WTC11 (cell line): Measurements from ENCODE around the gene XIRP2. TPM values are rescaled to one million over a fixed set of nuclear protein-coding genes. Genes with fewer than 3 reads are reported as not detected.

Experiments
- ATAC-seq: fragments of 200-7000 bp; cut with Tn5 transposase; 2 replicates; pipeline ENCODE4 v1.10.0; 2021; ENCODE audit warnings: mild to moderate bottlenecking, moderate library complexity
- CTCF ChIA-PET: fragments of 300-600 bp; sonication (Branson Sonifier 250); formaldehyde crosslinking; loops from one replicate; lab custom pipeline; 2021; ENCODE audit warnings: antibody characterized with exemption; lab: Charles Lee
- POLR2A ChIA-PET: fragments of 350-600 bp; sonication (Branson Sonifier 250); formaldehyde crosslinking; loops from one replicate; lab custom pipeline; 2021; ENCODE audit warnings: antibody characterized with exemption; lab: Charles Lee
- DNase-seq: peaks from one replicate; pipeline ENCODE4 v3.0.0; 2021; ENCODE audit warnings: low spot score
- H3K27ac Mint-ChIP-seq: 2 replicates; pipeline ENCODE4 v1.8.0; 2021; ENCODE audit warnings: mixed read lengths
- H3K27me3 Mint-ChIP-seq: 2 replicates; pipeline ENCODE4 v1.8.0; 2021; ENCODE audit warnings: low read depth, mild to moderate bottlenecking, moderate library complexity, mixed read lengths
- H3K36me3 Mint-ChIP-seq: 2 replicates; pipeline ENCODE4 v1.8.0; 2021; ENCODE audit warnings: mixed read lengths
- H3K4me1 Mint-ChIP-seq: 2 replicates; pipeline ENCODE4 v1.8.0; 2022; ENCODE audit warnings: mixed read lengths
- H3K4me3 Mint-ChIP-seq: 2 replicates; pipeline ENCODE4 v1.8.0; 2021; ENCODE audit warnings: mild to moderate bottlenecking, moderate library complexity, mixed read lengths
- H3K9me3 Mint-ChIP-seq: 2 replicates; pipeline ENCODE4 v1.8.0; 2021; ENCODE audit warnings: mixed read lengths
- AR ChIP-seq: fragments of 250-450 bp; sonication (Bioruptor Pico); IDR thresholded peaks from 2 replicates; pipeline ENCODE4 v1.9.0; 2021; ENCODE audit warnings: mild to moderate bottlenecking
- ATF1 ChIP-seq: sonication (generic); formaldehyde crosslinking; IDR thresholded peaks from 2 replicates; pipeline ENCODE4 v1.8.1; 2023; ENCODE audit warnings: mild to moderate bottlenecking, moderate library complexity, missing genetic modification reagents
- CREB1 ChIP-seq: sonication (generic); formaldehyde crosslinking; IDR thresholded peaks from 2 replicates; pipeline ENCODE4 v1.8.0; 2023; ENCODE audit warnings: mild to moderate bottlenecking, missing genetic modification reagents
- CREM ChIP-seq: sonication (generic); formaldehyde crosslinking; IDR thresholded peaks from 2 replicates; pipeline ENCODE4 v1.8.1; 2022; ENCODE audit warnings: mild to moderate bottlenecking, missing genetic modification reagents, moderate library complexity
- ELF4 ChIP-seq: sonication (generic); formaldehyde crosslinking; IDR thresholded peaks from 2 replicates; pipeline ENCODE4 v1.8.1; 2022; ENCODE audit warnings: low read depth, mild to moderate bottlenecking, moderate library complexity, missing genetic modification reagents
- GABPB1 ChIP-seq: sonication (generic); formaldehyde crosslinking; IDR thresholded peaks from 2 replicates; pipeline ENCODE4 v1.8.1; 2023; ENCODE audit warnings: mild to moderate bottlenecking, missing genetic modification reagents
- GRHL2 ChIP-seq: fragments of 250-450 bp; sonication (Bioruptor Pico); IDR thresholded peaks from 2 replicates; pipeline ENCODE4 v1.8.0; 2022; ENCODE audit warnings: mild to moderate bottlenecking, moderate library complexity; ENCODE audit not compliant: insufficient replicate concordance, severe bottlenecking
- GTF2I ChIP-seq: fragments of 250-450 bp; sonication (Bioruptor Pico); conservative IDR thresholded peaks from 2 replicates; pipeline ENCODE4 v1.4.0; 2021; ENCODE audit warnings: mild to moderate bottlenecking
- IRF2 ChIP-seq: sonication (generic); formaldehyde crosslinking; IDR thresholded peaks from 2 replicates; pipeline ENCODE4 v1.8.0; 2022; ENCODE audit warnings: low read depth, missing genetic modification reagents, borderline replicate concordance
- MXD4 ChIP-seq: fragments of 250-450 bp; sonication (Bioruptor Pico); IDR thresholded peaks from 2 replicates; pipeline ENCODE4 v1.8.0; 2021; ENCODE audit warnings: mild to moderate bottlenecking, moderate library complexity, borderline replicate concordance
- MYBL2 ChIP-seq: sonication (generic); formaldehyde crosslinking; IDR thresholded peaks from 2 replicates; pipeline ENCODE4 v1.8.1; 2023; ENCODE audit warnings: mild to moderate bottlenecking, moderate library complexity, missing genetic modification reagents
- NFATC4 ChIP-seq: fragments of 250-450 bp; sonication (Bioruptor Pico); IDR thresholded peaks from 2 replicates; pipeline ENCODE4 v1.9.0; 2021; ENCODE audit warnings: mild to moderate bottlenecking
- NR1H2 ChIP-seq: sonication (generic); formaldehyde crosslinking; IDR thresholded peaks from 2 replicates; pipeline ENCODE4 v1.9.0; 2021; ENCODE audit warnings: mild to moderate bottlenecking, moderate library complexity, missing genetic modification reagents
- NR3C1 ChIP-seq: sonication (generic); formaldehyde crosslinking; conservative IDR thresholded peaks from 2 replicates; pipeline ENCODE4 v1.8.1; 2023; ENCODE audit warnings: low read depth, mild to moderate bottlenecking, missing genetic modification reagents
- RORB ChIP-seq: fragments of 250-450 bp; sonication (Bioruptor Pico); IDR thresholded peaks from 2 replicates; pipeline ENCODE4 v1.9.0; 2021; ENCODE audit warnings: mild to moderate bottlenecking
- SMAD3 ChIP-seq: sonication (generic); formaldehyde crosslinking; IDR thresholded peaks from 2 replicates; pipeline ENCODE4 v1.8.0; 2022; ENCODE audit warnings: missing genetic modification reagents, mild to moderate bottlenecking, borderline replicate concordance
- TCF7 ChIP-seq: sonication (generic); formaldehyde crosslinking; IDR thresholded peaks from 2 replicates; pipeline ENCODE4 v1.8.0; 2022; ENCODE audit warnings: mild to moderate bottlenecking, low read depth, missing genetic modification reagents, moderate library complexity
- TEAD1 ChIP-seq: sonication (generic); formaldehyde crosslinking; IDR thresholded peaks from 2 replicates; pipeline ENCODE4 v1.8.0; 2022; ENCODE audit warnings: mild to moderate bottlenecking, missing genetic modification reagents
- TEAD4 ChIP-seq: sonication (generic); formaldehyde crosslinking; IDR thresholded peaks from 2 replicates; pipeline ENCODE4 v1.8.0; 2022; ENCODE audit warnings: mild to moderate bottlenecking, missing genetic modification reagents
- ZNF121 ChIP-seq: sonication (generic); formaldehyde crosslinking; IDR thresholded peaks from 2 replicates; pipeline ENCODE4 v1.8.0; 2023; ENCODE audit warnings: missing genetic modification reagents
- ZNF263 ChIP-seq: sonication (generic); formaldehyde crosslinking; IDR thresholded peaks from 2 replicates; pipeline ENCODE4 v1.8.1; 2022; ENCODE audit warnings: low read depth, mild to moderate bottlenecking, moderate library complexity, missing genetic modification reagents
- ZNF317 ChIP-seq: sonication (generic); formaldehyde crosslinking; IDR thresholded peaks from 2 replicates; pipeline ENCODE4 v1.8.1; 2023; ENCODE audit warnings: low read depth, mild to moderate bottlenecking, moderate library complexity, missing genetic modification reagents, borderline replicate concordance
- ZNF416 ChIP-seq: fragments of 250-450 bp; sonication (Bioruptor Pico); IDR thresholded peaks from 2 replicates; pipeline ENCODE4 v1.9.0; 2021; ENCODE audit warnings: mild to moderate bottlenecking, inconsistent platforms
- total RNA-seq: library from RNA; stranded (reverse); gene quantifications from 3 replicates; pipeline ENCODE4 v1.2.3, GENCODE V29; 2021
- TF ChIP-seq, protein P1 (sequence below): sonication (generic); formaldehyde crosslinking; IDR thresholded peaks from 2 replicates; pipeline ENCODE4 v1.8.0; 2023; ENCODE audit warnings: mild to moderate bottlenecking, missing genetic modification reagents
- TF ChIP-seq, protein P2 (sequence below): sonication (generic); formaldehyde crosslinking; IDR thresholded peaks from 2 replicates; pipeline ENCODE4 v1.8.1; 2022; ENCODE audit warnings: low read depth, mild to moderate bottlenecking, moderate library complexity, missing genetic modification reagents, borderline replicate concordance
- TF ChIP-seq, protein P3 (sequence below): sonication (generic); formaldehyde crosslinking; IDR thresholded peaks from 2 replicates; pipeline ENCODE4 v1.8.0; 2022; ENCODE audit warnings: mild to moderate bottlenecking, missing genetic modification reagents
- TF ChIP-seq, protein P4 (sequence below): fragments of 250-450 bp; sonication (Bioruptor Pico); IDR thresholded peaks from 2 replicates; pipeline ENCODE4 v1.9.0; 2021; ENCODE audit warnings: moderate library complexity, mild to moderate bottlenecking, inconsistent platforms, borderline replicate concordance

Gene XIRP2
- total RNA-seq, 1 experiment from 2014 or later, result 0.87 TPM

DNA sequence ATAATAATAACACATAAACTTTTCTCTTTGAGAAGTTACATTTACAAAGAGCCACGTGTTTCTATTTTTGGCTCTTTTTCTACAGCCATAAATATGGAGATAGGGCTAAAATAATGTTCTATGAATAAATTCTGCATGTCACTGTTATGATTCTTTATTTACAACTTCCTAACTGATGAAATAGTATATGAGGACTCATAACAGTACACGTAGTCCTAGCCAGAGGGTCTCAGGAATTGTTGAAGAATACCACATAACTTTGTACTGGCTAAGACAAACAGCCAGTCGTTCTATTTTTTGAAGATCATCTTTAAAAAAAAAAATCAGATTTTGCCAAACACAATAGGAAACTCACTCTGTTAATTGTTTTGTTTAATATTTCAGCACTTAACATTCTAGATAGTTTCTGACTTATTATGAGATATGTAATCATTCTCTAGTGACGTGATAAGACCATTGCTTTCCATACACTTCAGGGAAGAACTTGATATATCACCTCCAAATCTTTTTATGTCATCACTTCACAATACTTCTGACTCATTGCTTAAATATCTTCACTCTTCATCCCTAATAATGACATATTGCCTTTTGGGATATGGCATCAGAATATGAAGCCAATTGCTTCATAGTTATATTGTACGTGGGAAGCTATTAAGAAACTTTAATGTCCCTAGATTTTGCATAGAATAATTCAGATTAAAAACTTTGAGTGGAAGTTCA lies 256.1 kb downstream of the XIRP2 start (continued):
- TF ChIP-seq SMAD3 (CRISPR knock-in tag) (no peak), RORB (CRISPR knock-in tag) (no peak), TCF7 (CRISPR knock-in tag) (no peak), ATF1 (CRISPR knock-in tag) (no peak), ZNF317 (CRISPR knock-in tag) (no peak), AR (CRISPR knock-in tag) (no peak)

- Mint-ChIP-seq H3K9me3 (no peaks in the 10 kb centered on the region), H3K4me1 (peaks cover 5% of the 10 kb centered on the region), H3K27ac (no peak overlapping the region), H3K4me3 (no peak overlapping the region), H3K27me3 (no peaks in the 10 kb centered on the region), H3K36me3 (no peaks in the 10 kb centered on the region)
- TF ChIP-seq GTF2I (CRISPR knock-in tag) (no peak), NR3C1 (CRISPR knock-in tag) (no peak), ZNF121 (no peak), CREB1 (CRISPR knock-in tag) (no peak), NFATC4 (no peak), IRF2 (CRISPR knock-in tag) (no peak)
- TF ChIP-seq, protein P1, sequence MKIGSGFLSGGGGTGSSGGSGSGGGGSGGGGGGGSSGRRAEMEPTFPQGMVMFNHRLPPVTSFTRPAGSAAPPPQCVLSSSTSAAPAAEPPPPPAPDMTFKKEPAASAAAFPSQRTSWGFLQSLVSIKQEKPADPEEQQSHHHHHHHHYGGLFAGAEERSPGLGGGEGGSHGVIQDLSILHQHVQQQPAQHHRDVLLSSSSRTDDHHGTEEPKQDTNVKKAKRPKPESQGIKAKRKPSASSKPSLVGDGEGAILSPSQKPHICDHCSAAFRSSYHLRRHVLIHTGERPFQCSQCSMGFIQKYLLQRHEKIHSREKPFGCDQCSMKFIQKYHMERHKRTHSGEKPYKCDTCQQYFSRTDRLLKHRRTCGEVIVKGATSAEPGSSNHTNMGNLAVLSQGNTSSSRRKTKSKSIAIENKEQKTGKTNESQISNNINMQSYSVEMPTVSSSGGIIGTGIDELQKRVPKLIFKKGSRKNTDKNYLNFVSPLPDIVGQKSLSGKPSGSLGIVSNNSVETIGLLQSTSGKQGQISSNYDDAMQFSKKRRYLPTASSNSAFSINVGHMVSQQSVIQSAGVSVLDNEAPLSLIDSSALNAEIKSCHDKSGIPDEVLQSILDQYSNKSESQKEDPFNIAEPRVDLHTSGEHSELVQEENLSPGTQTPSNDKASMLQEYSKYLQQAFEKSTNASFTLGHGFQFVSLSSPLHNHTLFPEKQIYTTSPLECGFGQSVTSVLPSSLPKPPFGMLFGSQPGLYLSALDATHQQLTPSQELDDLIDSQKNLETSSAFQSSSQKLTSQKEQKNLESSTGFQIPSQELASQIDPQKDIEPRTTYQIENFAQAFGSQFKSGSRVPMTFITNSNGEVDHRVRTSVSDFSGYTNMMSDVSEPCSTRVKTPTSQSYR (CRISPR knock-in tag), result no peak
- CTCF ChIA-PET, result no interaction called here
- DNase-seq (no peak), ATAC-seq (no peak)
- POLR2A ChIA-PET, result no interaction called here
These were observed 259.1 kb downstream of the XIRP2 start for GRCh38 chr2:167147271-167147941.

- H3K9me3 Mint-ChIP-seq, result no peaks in the 10 kb centered on the region
- H3K36me3 Mint-ChIP-seq, result no peaks in the 10 kb centered on the region
- no peaks in the 10 kb centered on the region for H3K4me1 Mint-ChIP-seq
- no peaks in the 10 kb centered on the region for H3K27me3 Mint-ChIP-seq
- DNase-seq (no peak), ATAC-seq (no peak)
- no peak for TF ChIP-seq GABPB1
- no peak for TF ChIP-seq CREM (CRISPR knock-in tag)
- no peak for TF ChIP-seq ZNF416 (CRISPR knock-in tag)
- no peak for TF ChIP-seq TEAD4 (CRISPR knock-in tag)
- TF ChIP-seq MYBL2, result no peak
- TF ChIP-seq, protein P2, sequence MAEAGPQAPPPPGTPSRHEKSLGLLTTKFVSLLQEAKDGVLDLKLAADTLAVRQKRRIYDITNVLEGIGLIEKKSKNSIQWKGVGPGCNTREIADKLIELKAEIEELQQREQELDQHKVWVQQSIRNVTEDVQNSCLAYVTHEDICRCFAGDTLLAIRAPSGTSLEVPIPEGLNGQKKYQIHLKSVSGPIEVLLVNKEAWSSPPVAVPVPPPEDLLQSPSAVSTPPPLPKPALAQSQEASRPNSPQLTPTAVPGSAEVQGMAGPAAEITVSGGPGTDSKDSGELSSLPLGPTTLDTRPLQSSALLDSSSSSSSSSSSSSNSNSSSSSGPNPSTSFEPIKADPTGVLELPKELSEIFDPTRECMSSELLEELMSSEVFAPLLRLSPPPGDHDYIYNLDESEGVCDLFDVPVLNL (CRISPR knock-in tag), result no peak
- TF ChIP-seq, protein P3, sequence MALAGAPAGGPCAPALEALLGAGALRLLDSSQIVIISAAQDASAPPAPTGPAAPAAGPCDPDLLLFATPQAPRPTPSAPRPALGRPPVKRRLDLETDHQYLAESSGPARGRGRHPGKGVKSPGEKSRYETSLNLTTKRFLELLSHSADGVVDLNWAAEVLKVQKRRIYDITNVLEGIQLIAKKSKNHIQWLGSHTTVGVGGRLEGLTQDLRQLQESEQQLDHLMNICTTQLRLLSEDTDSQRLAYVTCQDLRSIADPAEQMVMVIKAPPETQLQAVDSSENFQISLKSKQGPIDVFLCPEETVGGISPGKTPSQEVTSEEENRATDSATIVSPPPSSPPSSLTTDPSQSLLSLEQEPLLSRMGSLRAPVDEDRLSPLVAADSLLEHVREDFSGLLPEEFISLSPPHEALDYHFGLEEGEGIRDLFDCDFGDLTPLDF (CRISPR knock-in tag), result no peak
- no peak for TF ChIP-seq NR1H2
- no peak for TF ChIP-seq ELF4 (CRISPR knock-in tag)
- TF ChIP-seq GRHL2 (CRISPR knock-in tag), result no peak
- TF ChIP-seq ZNF263 (CRISPR knock-in tag), result no peak
- TF ChIP-seq, protein P4, sequence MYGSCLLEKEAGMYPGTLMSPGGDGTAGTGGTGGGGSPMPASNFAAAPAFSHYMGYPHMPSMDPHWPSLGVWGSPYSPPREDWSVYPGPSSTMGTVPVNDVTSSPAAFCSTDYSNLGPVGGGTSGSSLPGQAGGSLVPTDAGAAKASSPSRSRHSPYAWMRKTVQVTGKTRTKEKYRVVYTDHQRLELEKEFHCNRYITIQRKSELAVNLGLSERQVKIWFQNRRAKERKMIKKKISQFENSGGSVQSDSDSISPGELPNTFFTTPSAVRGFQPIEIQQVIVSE (CRISPR knock-in tag), result no peak
- no peak for TF ChIP-seq TEAD1 (CRISPR knock-in tag)
- TF ChIP-seq MXD4, result no peak
- H3K4me3 Mint-ChIP-seq, result no peak overlapping the region
- POLR2A ChIA-PET, result no interaction called here
- H3K27ac Mint-ChIP-seq, result no peak overlapping the region
- CTCF ChIA-PET, result no interaction called here
These were observed 263.6 kb downstream of the XIRP2 start for GRCh38 chr2:167151894-167152293.
